H1 (cell line): ENCODE data around the gene FBXL12. TPM values are rescaled to one million over a fixed set of nuclear protein-coding genes. Genes with fewer than 3 reads are reported as not detected.

ENCODE experiments used
- CTCF ChIA-PET: fragments of 300-600 bp; sonication (Branson Sonifier 250); formaldehyde crosslinking; loops from one replicate; lab custom pipeline; 2021; ENCODE audit not compliant: partially characterized antibody; lab: Charles Lee
- POLR2A ChIA-PET: fragments of 300-600 bp; sonication (Branson Sonifier 250); formaldehyde crosslinking; loops from one replicate; lab custom pipeline; 2021; ENCODE audit warnings: inconsistent platforms; ENCODE audit not compliant: partially characterized antibody; lab: Charles Lee
- DNase-seq, 2 experiments: peaks; one replicate each; pipeline versions ENCODE4 v3.0.0 to v3.0.0-alpha.2; 2010 to 2022; ENCODE audit warnings: low spot score in 2 of 2, low read depth in 1 of 2, mixed read lengths in 1 of 2
- FAIRE-seq: peaks from 2 replicates; lab custom pipeline; 2011; peaks lifted over from hg19 to GRCh38; lab: Jason Lieb, UNC
- H2AFZ ChIP-seq: 2 replicates; pipeline ENCODE4 v1.8.1; 2012; ENCODE audit warnings: low read length, inconsistent platforms
- H2AK5ac ChIP-seq: 2 replicates; pipeline ENCODE4 v1.6.1; 2013; ENCODE audit warnings: low read depth, low read length
- H2BK120ac ChIP-seq: replicated peaks from 2 replicates; pipeline ENCODE3; 2013; ENCODE audit warnings: low read depth, low read length, inconsistent platforms
- H2BK12ac ChIP-seq: 2 replicates; pipeline ENCODE4 v1.6.1; 2013; ENCODE audit warnings: low read depth, low read length
- H2BK15ac ChIP-seq: 2 replicates; pipeline ENCODE4 v1.6.1; 2013; ENCODE audit warnings: low read length
- H2BK20ac ChIP-seq: 2 replicates; pipeline ENCODE4 v1.6.1; 2013; ENCODE audit warnings: low read length
- H2BK5ac ChIP-seq: 2 replicates; pipeline ENCODE4 v1.6.1; 2013; ENCODE audit warnings: low read depth, low read length
- H3K14ac ChIP-seq: 2 replicates; pipeline ENCODE4 v1.6.1; 2013; ENCODE audit warnings: inconsistent platforms; ENCODE audit not compliant: insufficient read length
- H3K18ac ChIP-seq: 2 replicates; pipeline ENCODE4 v1.6.1; 2013; ENCODE audit warnings: low read length; ENCODE audit errors: extremely low read depth
- H3K23ac ChIP-seq: 2 replicates; pipeline ENCODE4 v1.6.1; 2013; ENCODE audit warnings: inconsistent platforms; ENCODE audit not compliant: insufficient read length
- H3K23me2 ChIP-seq: 2 replicates; pipeline ENCODE4 v1.6.1; 2013; ENCODE audit warnings: low read depth, low read length
- H3K27ac ChIP-seq: 2 replicates; pipeline ENCODE4 v1.6.1; 2011; ENCODE audit warnings: low read depth, low read length, inconsistent platforms
- H3K27me3 ChIP-seq, 4 experiments: replicated peaks in 1 of 4; 1 replicate in 1 of 4; 2 replicates in 3 of 4; pipeline versions ENCODE4 v1.6.1 to v1.8.1; 2011 to 2013; ENCODE audit warnings: low read length in 3 of 4, mild to moderate bottlenecking in 3 of 4, inconsistent platforms in 2 of 4, mixed read lengths in 2 of 4, moderate library complexity in 1 of 4; ENCODE audit not compliant: control insufficient read depth in 3 of 4, insufficient read depth in 3 of 4; ENCODE audit errors: extremely low read depth in 1 of 4
- H3K36me3 ChIP-seq, 4 experiments: 2 replicates each; pipeline versions ENCODE4 v1.6.1 to v1.8.1; 2011 to 2013; ENCODE audit warnings: mild to moderate bottlenecking in 4 of 4, low read length in 3 of 4, moderate library complexity in 2 of 4, control low read depth in 1 of 4, inconsistent platforms in 1 of 4; ENCODE audit not compliant: insufficient read depth in 4 of 4, control insufficient read depth in 2 of 4
- H3K4ac ChIP-seq: replicated peaks from 2 replicates; pipeline ENCODE3; 2013; ENCODE audit warnings: low read length, low read depth, mixed read lengths, inconsistent platforms; ENCODE audit not compliant: insufficient read length
- H3K4me1 ChIP-seq, 4 experiments: replicated peaks in 1 of 4; 1 replicate in 1 of 4; 2 replicates in 3 of 4; pipeline versions ENCODE4 v1.6.1 to v1.8.1; 2011 to 2013; ENCODE audit warnings: low read length in 3 of 4, inconsistent platforms in 2 of 4, mixed read lengths in 1 of 4; ENCODE audit not compliant: insufficient read depth in 4 of 4, control insufficient read depth in 3 of 4
- H3K4me2 ChIP-seq, 2 experiments: 2 replicates each; pipeline versions ENCODE4 v1.6.1 to v1.8.1; 2011 to 2013; ENCODE audit warnings: low read depth in 2 of 2, low read length in 2 of 2, control low read depth in 1 of 2, inconsistent platforms in 1 of 2, mild to moderate bottlenecking in 1 of 2; ENCODE audit not compliant: insufficient read depth in 1 of 2
- H3K4me3 ChIP-seq, 4 experiments: fragments of 200-600, 300-600 bp in 1 of 4; sonication (generic), shearing (Covaris generic), sonication (Bioruptor Twin) in 1 of 4; 2 replicates each; pipeline versions ENCODE4 v1.5.1 to v1.8.1; 2011 to 2016; ENCODE audit warnings: low read length in 4 of 4, low read depth in 3 of 4, control low read depth in 2 of 4, inconsistent platforms in 2 of 4, mild to moderate bottlenecking in 2 of 4, mixed read lengths in 1 of 4, moderate library complexity in 1 of 4; ENCODE audit not compliant: insufficient read depth in 2 of 4; ENCODE audit errors: extremely low read depth in 1 of 4
- H3K56ac ChIP-seq: replicated peaks from 2 replicates; pipeline ENCODE3; 2013; ENCODE audit warnings: low read depth, mild to moderate bottlenecking, mixed read lengths, low read length, inconsistent platforms; ENCODE audit not compliant: insufficient read length
- H3K79me1 ChIP-seq: 2 replicates; pipeline ENCODE4 v1.6.1; 2013; ENCODE audit warnings: low read depth, low read length, control low read depth
- H3K79me2 ChIP-seq, 2 experiments: 2 replicates each; pipeline versions ENCODE4 v1.6.1 to v1.8.1; 2012 to 2013; ENCODE audit warnings: low read length in 2 of 2, mild to moderate bottlenecking in 2 of 2, inconsistent platforms in 1 of 2; ENCODE audit not compliant: insufficient read depth in 2 of 2, control insufficient read depth in 1 of 2
- H3K9ac ChIP-seq, 4 experiments: replicated peaks in 1 of 4; 1 replicate in 1 of 4; 2 replicates in 3 of 4; pipeline versions ENCODE4 v1.6.1 to v1.8.1; 2011 to 2013; ENCODE audit warnings: low read depth in 3 of 4, low read length in 3 of 4, control low read depth in 2 of 4, mild to moderate bottlenecking in 2 of 4, moderate library complexity in 2 of 4, inconsistent platforms in 1 of 4; ENCODE audit errors: extremely low read depth in 1 of 4
- H3K9me3 ChIP-seq, 2 experiments: 2 replicates each; pipeline versions ENCODE4 v1.6.1 to v1.8.1; 2012 to 2013; ENCODE audit warnings: mild to moderate bottlenecking in 2 of 2, moderate library complexity in 2 of 2, control low read depth in 1 of 2, inconsistent platforms in 1 of 2, low read depth in 1 of 2, low read length in 1 of 2, mixed read lengths in 1 of 2; ENCODE audit not compliant: insufficient read depth in 2 of 2
- H4K20me1 ChIP-seq, 2 experiments: replicated peaks in 1 of 2; 2 replicates each; pipeline versions ENCODE3 to v1.8.1; 2011 to 2013; ENCODE audit warnings: inconsistent platforms in 2 of 2, low read length in 2 of 2, mild to moderate bottlenecking in 1 of 2; ENCODE audit not compliant: insufficient read depth in 2 of 2, control insufficient read depth in 1 of 2
- H4K5ac ChIP-seq: 2 replicates; pipeline ENCODE4 v1.6.1; 2013; ENCODE audit warnings: low read length, low read depth, mixed read lengths, inconsistent platforms; ENCODE audit not compliant: insufficient read length
- H4K8ac ChIP-seq: 2 replicates; pipeline ENCODE4 v1.8.0; 2013; ENCODE audit warnings: mild to moderate bottlenecking, moderate library complexity, low read length, inconsistent platforms; ENCODE audit not compliant: insufficient read depth; ENCODE audit errors: extremely low read depth
- H4K91ac ChIP-seq: replicated peaks from 2 replicates; pipeline ENCODE3; 2013; ENCODE audit warnings: low read length, mixed read lengths, inconsistent platforms; ENCODE audit not compliant: insufficient read length
- CBX8 ChIP-seq: fragments of 300-800, 300-1000 bp; sonication (generic); IDR thresholded peaks from 2 replicates; pipeline ENCODE4 v1.7.1; 2016; ENCODE audit warnings: low read depth, low read length, borderline replicate concordance
- CHD2 ChIP-seq: IDR thresholded peaks from 2 replicates; pipeline ENCODE4 v1.6.1; 2012; ENCODE audit warnings: low read length, improper control_type of control experiment
- EZH2 ChIP-seq: fragments of 200-600 bp; sonication (generic); IDR thresholded peaks from 2 replicates; pipeline ENCODE4 v1.7.1; 2012; ENCODE audit warnings: low read depth, mild to moderate bottlenecking, moderate library complexity, low read length, inconsistent platforms; ENCODE audit not compliant: severe bottlenecking
- HDAC2 ChIP-seq, 2 experiments: fragments of 300-600 bp in 1 of 2; sonication (generic) in 1 of 2; IDR thresholded peaks; 2 replicates each; pipeline ENCODE4 v1.6.1; 2011 to 2012; ENCODE audit warnings: low read depth in 2 of 2, low read length in 2 of 2, mild to moderate bottlenecking in 2 of 2, moderate library complexity in 2 of 2, borderline replicate concordance in 1 of 2, inconsistent platforms in 1 of 2
- KDM1A ChIP-seq: fragments of 200-600, 300-600 bp; sonication (generic); IDR thresholded peaks from 2 replicates; pipeline ENCODE4 v1.7.1; 2016; ENCODE audit warnings: mild to moderate bottlenecking, low read length, borderline replicate concordance
- MAFK ChIP-seq: IDR thresholded peaks from 2 replicates; pipeline ENCODE4 v1.6.1; 2012; ENCODE audit warnings: low read depth, mild to moderate bottlenecking, improper control_type of control experiment, low read length
- NRF1 ChIP-seq: IDR thresholded peaks from 2 replicates; pipeline ENCODE4 v1.6.1; 2011; ENCODE audit warnings: mild to moderate bottlenecking, low read depth, low read length, improper control_type of control experiment
- RXRA ChIP-seq: IDR thresholded peaks from 2 replicates; pipeline ENCODE4 v1.6.1; 2011; ENCODE audit warnings: low read depth, mild to moderate bottlenecking, low read length, moderate library complexity; ENCODE audit not compliant: insufficient read depth
- SIRT6 ChIP-seq: IDR thresholded peaks from one replicate; pipeline ENCODE4 v1.7.1; 2012; ENCODE audit warnings: low read length, inconsistent platforms
- SUZ12 ChIP-seq: fragments of 200-600 bp; sonication (generic); IDR thresholded peaks from 2 replicates; pipeline ENCODE4 v1.6.1; 2012; ENCODE audit warnings: mild to moderate bottlenecking, inconsistent platforms, low read length, moderate library complexity, mixed read lengths
- TCF12 ChIP-seq: IDR thresholded peaks from 2 replicates; pipeline ENCODE4 v1.6.1; 2011; ENCODE audit warnings: low read depth, mild to moderate bottlenecking, low read length
- WGBS, 2 experiments: shearing (Covaris generic) in 1 of 2; methylation state at CpG; one replicate each; pipeline versions ENCODE4 v1.1.6 to v1.1.7; 2013 to 2015; ENCODE audit warnings: low lambda C conversion rate in 2 of 2, mixed read lengths in 2 of 2, inconsistent platforms in 1 of 2, low coverage in 1 of 2, missing lambda C conversion rate in 1 of 2; ENCODE audit not compliant: insufficient replicate concordance in 2 of 2, insufficient coverage in 1 of 2, insufficient read length in 1 of 2; ENCODE audit errors: extremely low coverage in 1 of 2, missing lambda C conversion rate in 1 of 2; 5-methylcytosine and 5-hydroxymethylcytosine counted together
- polyA plus RNA-seq, 7 experiments: library from polyadenylated mRNA; depleted of rRNA in 3 of 7; stranded (reverse) in 5 of 7; unstranded in 2 of 7; fragments of >200 nt in 5 of 7; fragments of 200-250 nt in 2 of 7; gene quantifications; 1 replicate in 5 of 7; 2 replicates in 1 of 7; 4 replicates in 1 of 7; pipeline versions ENCODE4 v1.2.1 to v1.2.3, GENCODE V29; 2011 to 2013; ENCODE audit warnings: missing spikeins in 2 of 7, mixed read lengths in 2 of 7
- total RNA-seq: library from RNA; stranded (reverse); fragmentation: NEBNext Ultra II Directional; extraction: Animal tissue kit (Norgen Biotek cat#: 25700); gene quantifications from 2 replicates; pipeline ENCODE4 v1.2.1, GENCODE V29; 2021

FBXL12 gene
- total and polyA plus RNA-seq, 2 of the 8 experiments (the other 6 are each of a cell fraction or from before 2014, with no cell fraction given), result 24.6 to 62.3 TPM

- no peaks in the 10 kb centered on the region for H3K9me3 ChIP-seq
- DNase-seq (peak; percentile 92 to 96), FAIRE-seq (no peak)
- ChIA-PET CTCF (no interaction called here), POLR2A (interaction anchor here (0.6 to 2.2 kb wide), 7 partner anchors 42 to 705 kb away, joined by 3 to 14 read pairs (median 3); partner anchors contain the start of gene PIN1)
- no peaks in the 10 kb centered on the region for H4K20me1 ChIP-seq
- no peaks in the 10 kb centered on the region for H3K36me3 ChIP-seq
- peak overlapping the region; percentile 91; the same call in 1 of the 2 replicates for H2BK5ac ChIP-seq
- H3K4me2 ChIP-seq, result peak overlapping the region; percentile 72 to 85
- peak overlapping the region; percentile 96 for H4K8ac ChIP-seq
- no peaks in the 10 kb centered on the region for H3K79me2 ChIP-seq
- WGBS, 2 experiments, result 1% methylated on average over 16 of the region's 70 CpGs; no CpG with 5 or more reads in 1 of the 2 experiments
- H3K27me3 ChIP-seq, result no peaks in the 10 kb centered on the region
- no peak overlapping the region for H3K23ac ChIP-seq
- H3K4ac ChIP-seq, result peak overlapping the region; percentile 85
- peaks cover 11% of the 10 kb centered on the region; the same call in 1 of the 2 replicates for H3K23me2 ChIP-seq
- H4K91ac ChIP-seq, result peak overlapping the region; percentile 96
- H3K79me1 ChIP-seq, result 0 out of 2 replicates have a peak, but pooled peaks cover 2% of the 10 kb centered on the region
- H2BK120ac ChIP-seq, result no peak overlapping the region
- peak overlapping the region; percentile 97 for H3K56ac ChIP-seq
- no peak overlapping the region for H3K14ac ChIP-seq
- peak overlapping the region; percentile 58 to 78 (median 72) for H3K4me3 ChIP-seq
- H3K18ac ChIP-seq, result peak overlapping the region; percentile 85
- peak overlapping the region; percentile 81; the same call in 1 of the 2 replicates for H2AFZ ChIP-seq
- peak overlapping the region; percentile 83 for H4K5ac ChIP-seq
- no peak overlapping the region for H2BK20ac ChIP-seq
- peak overlapping the region in 3 of 4 experiments; percentile 49 to 85 (median 82); a peak in 6 of 7 replicates for H3K9ac ChIP-seq
- H3K27ac ChIP-seq, result peak overlapping the region; percentile 78
- H3K4me1 ChIP-seq, result peaks cover 0 to 5% (median 2%) of the 10 kb centered on the region in 4 experiments; a peak in 4 of 7 replicates
- no peak overlapping the region for H2AK5ac ChIP-seq
- H2BK15ac ChIP-seq, result no peak overlapping the region
- H2BK12ac ChIP-seq, result peak overlapping the region; percentile 87
- TF ChIP-seq CBX8 (no peak), NRF1 (no peak), RXRA (no peak), HDAC2 (IDR thresholded peaks at IDR 0.05; ENCODE audit: borderline replicate concordance in 1 of 2, low read depth in 2 of 2, low read length in 2 of 2) (peak; percentile 58 to 64; a peak in 1 of 4 replicates), SUZ12 (no peak), CHD2 (no peak), KDM1A (no peak), MAFK (no peak), SIRT6 (no peak), TCF12 (0 out of 2 replicates have a peak, but pooled peaks have one; percentile 67), EZH2 (no peak)
These were observed 26.4 kb downstream of the FBXL12 start for GRCh38 chr19:9792206-9793070.
